Measurements from ENCODE around the gene SYT1.

GRCh38 chr12:79217306-79217705 is 352.7 kb downstream of the SYT1 start:
- TF ChIP-seq CTCF (IDR thresholded peaks at IDR 0.05) (no peak), EP300 (IDR thresholded peaks at IDR 0.05) (no peak), POLR2A (IDR thresholded peaks at IDR 0.05) (no peak)
